Measurements from ENCODE around the gene VIPR2. TPM values are rescaled to one million over a fixed set of nuclear protein-coding genes. Genes with fewer than 3 reads are reported as not detected.

VIPR2 gene
- total and polyA plus RNA-seq, 2 of the 13 experiments (the other 11 are each of a cell fraction or from before 2014, with no cell fraction given), result not detected

DNA sequence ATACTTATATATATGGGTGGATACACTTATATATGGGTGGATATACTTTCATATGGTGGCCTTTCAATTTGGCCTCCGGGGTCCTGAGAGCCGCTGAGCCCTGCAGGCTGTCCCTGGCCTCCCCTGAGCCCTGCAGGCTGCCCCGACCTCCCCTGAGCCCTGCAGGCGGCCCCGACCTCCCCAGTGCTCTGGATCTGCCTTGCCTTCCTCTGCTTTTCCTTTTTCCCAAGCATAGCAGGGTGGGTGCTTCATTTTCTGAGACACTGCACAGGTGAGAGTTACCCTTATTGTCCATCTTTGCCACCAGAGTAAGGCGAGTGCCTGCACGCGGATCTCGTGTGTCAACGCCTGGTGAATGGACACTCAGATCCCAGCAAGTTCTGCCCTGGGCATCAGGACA, 106.6 kb downstream of the VIPR2 start (continued):
- TF ChIP-seq, protein P1, sequence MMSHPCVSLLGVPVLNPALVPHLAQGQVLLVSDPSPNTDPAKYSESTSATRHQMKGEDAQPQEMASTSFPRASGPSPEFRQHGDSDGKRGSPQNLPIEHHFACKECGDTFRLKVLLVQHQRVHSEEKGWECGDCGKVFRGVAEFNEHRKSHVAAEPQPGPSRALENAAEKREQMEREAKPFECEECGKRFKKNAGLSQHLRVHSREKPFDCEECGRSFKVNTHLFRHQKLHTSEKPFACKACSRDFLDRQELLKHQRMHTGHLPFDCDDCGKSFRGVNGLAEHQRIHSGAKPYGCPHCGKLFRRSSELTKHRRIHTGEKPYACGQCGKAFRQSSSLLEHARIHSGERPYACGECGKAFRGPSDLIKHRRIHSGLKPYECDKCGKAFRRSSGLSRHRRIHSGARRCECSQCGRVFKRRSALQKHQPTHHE (CRISPR knock-in tag; IDR thresholded peaks at IDR 0.05; ENCODE audit: borderline replicate concordance), result no peak
- TF ChIP-seq, protein P2, sequence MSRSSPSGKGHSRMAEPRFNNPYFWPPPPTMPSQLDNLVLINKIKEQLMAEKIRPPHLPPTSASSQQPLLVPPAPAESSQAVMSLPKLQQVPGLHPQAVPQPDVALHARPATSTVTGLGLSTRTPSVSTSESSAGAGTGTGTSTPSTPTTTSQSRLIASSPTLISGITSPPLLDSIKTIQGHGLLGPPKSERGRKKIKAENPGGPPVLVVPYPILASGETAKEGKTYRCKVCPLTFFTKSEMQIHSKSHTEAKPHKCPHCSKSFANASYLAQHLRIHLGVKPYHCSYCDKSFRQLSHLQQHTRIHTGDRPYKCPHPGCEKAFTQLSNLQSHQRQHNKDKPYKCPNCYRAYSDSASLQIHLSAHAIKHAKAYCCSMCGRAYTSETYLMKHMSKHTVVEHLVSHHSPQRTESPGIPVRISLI (CRISPR knock-in tag; IDR thresholded peaks at IDR 0.05; ENCODE audit: borderline replicate concordance), result no peak
- TF ChIP-seq ZFP1 (CRISPR knock-in tag; IDR thresholded peaks at IDR 0.05), result no peak
- TF ChIP-seq, protein P3, sequence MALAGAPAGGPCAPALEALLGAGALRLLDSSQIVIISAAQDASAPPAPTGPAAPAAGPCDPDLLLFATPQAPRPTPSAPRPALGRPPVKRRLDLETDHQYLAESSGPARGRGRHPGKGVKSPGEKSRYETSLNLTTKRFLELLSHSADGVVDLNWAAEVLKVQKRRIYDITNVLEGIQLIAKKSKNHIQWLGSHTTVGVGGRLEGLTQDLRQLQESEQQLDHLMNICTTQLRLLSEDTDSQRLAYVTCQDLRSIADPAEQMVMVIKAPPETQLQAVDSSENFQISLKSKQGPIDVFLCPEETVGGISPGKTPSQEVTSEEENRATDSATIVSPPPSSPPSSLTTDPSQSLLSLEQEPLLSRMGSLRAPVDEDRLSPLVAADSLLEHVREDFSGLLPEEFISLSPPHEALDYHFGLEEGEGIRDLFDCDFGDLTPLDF (CRISPR knock-in tag; IDR thresholded peaks at IDR 0.05), result no peak

DNA sequence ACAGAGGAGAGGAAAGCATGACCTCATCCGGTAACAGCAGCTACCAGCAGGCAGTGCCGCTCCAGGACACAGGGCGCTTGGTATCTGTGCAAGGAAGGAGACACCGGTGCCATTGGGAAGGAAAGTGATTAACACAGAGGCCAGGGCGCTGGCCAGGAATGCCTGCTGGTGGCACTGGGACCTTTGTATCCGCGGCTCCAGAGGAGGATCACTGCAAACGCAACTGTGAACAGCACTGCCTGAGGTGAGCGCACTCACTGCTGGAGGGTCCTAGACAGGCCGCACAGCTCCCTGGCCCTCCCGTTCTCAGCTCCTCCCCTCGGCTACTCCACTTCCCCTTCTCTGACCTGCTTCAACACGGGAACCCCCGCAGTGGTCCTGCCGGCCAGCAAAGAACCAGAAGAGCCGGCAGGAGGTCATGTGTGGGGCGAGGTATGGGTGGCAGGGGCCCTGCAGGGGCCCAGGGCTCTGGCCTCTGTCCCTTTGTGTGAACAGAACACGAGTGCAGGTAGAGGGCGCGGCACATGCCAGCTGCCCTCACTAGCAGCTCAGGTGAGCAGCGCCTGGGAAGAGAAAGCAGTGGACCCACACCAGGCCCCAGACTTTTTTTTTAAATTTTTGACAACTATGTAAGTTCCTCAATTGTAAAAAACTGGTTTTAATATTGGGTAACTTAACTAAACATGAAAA, 107.6 kb downstream of the VIPR2 start:
- TF ChIP-seq LCORL (IDR thresholded peaks at IDR 0.05) (no peak), LCORL (CRISPR knock-in tag; IDR thresholded peaks at IDR 0.05) (no peak), KDM5A (IDR thresholded peaks at IDR 0.05; ENCODE audit: borderline replicate concordance, low read length) (no peak), ZNF75D (CRISPR knock-in tag; IDR thresholded peaks at IDR 0.05; ENCODE audit: borderline replicate concordance) (no peak), ZNF441 (CRISPR knock-in tag; IDR thresholded peaks at IDR 0.05; ENCODE audit: borderline replicate concordance) (no peak), CCDC6 (CRISPR knock-in tag; IDR thresholded peaks at IDR 0.05) (no peak), FOXC1 (CRISPR knock-in tag; IDR thresholded peaks at IDR 0.05; ENCODE audit: borderline replicate concordance) (no peak)
- TF ChIP-seq, protein P4, sequence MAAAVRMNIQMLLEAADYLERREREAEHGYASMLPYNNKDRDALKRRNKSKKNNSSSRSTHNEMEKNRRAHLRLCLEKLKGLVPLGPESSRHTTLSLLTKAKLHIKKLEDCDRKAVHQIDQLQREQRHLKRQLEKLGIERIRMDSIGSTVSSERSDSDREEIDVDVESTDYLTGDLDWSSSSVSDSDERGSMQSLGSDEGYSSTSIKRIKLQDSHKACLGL (CRISPR knock-in tag; IDR thresholded peaks at IDR 0.05), result no peak
- POLR2A ChIA-PET, result no interaction called here
- H3K4me3 ChIP-seq (replicated peaks in 1 of 3; ENCODE audit: insufficient read depth in 1 of 3, low read depth in 2 of 3, low read length in 3 of 3), result no peak overlapping the region

More for the DNA sequence above, 107.6 kb downstream of the VIPR2 start:
- in situ Hi-C loops (cut with HindIII; ENCODE audit: extremely low pct_ligation_motif_present, low pct_unique_long_range_greater_than_20kb), result no loop called here
- Histone ChIP-seq H3K36me3 (replicated peaks in 1 of 2; ENCODE audit: control insufficient read depth in 1 of 2, insufficient read depth in 2 of 2, low read length in 2 of 2) (no peaks in the 10 kb centered on the region), H2AFZ (ENCODE audit: low read length) (no peak overlapping the region), H3K27ac (ENCODE audit: extremely low read length, insufficient read depth, low read length) (no peak overlapping the region), H3K27me3 (ENCODE audit: control insufficient read depth in 1 of 2, insufficient read depth in 2 of 2, low read length in 2 of 2) (peaks cover 12 to 96% of the 10 kb centered on the region in 2 experiments), H3K9me3 (ENCODE audit: low read length) (no peaks in the 10 kb centered on the region), H4K20me1 (ENCODE audit: insufficient read depth, low read length) (no peaks in the 10 kb centered on the region), H3K9ac (ENCODE audit: insufficient read depth, low read depth, low read length) (no peak overlapping the region), H3K4me1 (ENCODE audit: insufficient read depth, low read length) (no peaks in the 10 kb centered on the region), H3K4me2 (ENCODE audit: low read depth, low read length) (no peak overlapping the region), H3K79me2 (ENCODE audit: insufficient read depth, low read length) (no peaks in the 10 kb centered on the region)
- CTCF ChIA-PET (ENCODE audit: low intra/inter-chr PET ratio, low total read pairs), result no interaction called here
- DNase-seq (ENCODE audit: low spot score) (no peak), FAIRE-seq (no peak), ATAC-seq (peak; percentile 38)
- WGBS (ENCODE audit: low lambda C conversion rate), result 39% methylated on average over 21 of the region's 21 CpGs
- no TSS peak for BruUV-seq (replicated peaks)
- intact Hi-C loops (cut with micrococcal nuclease; ENCODE audit: unreplicated experiment), result no loop called here
